Measurements from ENCODE around the gene MBD6.

MBD6 gene

DNA sequence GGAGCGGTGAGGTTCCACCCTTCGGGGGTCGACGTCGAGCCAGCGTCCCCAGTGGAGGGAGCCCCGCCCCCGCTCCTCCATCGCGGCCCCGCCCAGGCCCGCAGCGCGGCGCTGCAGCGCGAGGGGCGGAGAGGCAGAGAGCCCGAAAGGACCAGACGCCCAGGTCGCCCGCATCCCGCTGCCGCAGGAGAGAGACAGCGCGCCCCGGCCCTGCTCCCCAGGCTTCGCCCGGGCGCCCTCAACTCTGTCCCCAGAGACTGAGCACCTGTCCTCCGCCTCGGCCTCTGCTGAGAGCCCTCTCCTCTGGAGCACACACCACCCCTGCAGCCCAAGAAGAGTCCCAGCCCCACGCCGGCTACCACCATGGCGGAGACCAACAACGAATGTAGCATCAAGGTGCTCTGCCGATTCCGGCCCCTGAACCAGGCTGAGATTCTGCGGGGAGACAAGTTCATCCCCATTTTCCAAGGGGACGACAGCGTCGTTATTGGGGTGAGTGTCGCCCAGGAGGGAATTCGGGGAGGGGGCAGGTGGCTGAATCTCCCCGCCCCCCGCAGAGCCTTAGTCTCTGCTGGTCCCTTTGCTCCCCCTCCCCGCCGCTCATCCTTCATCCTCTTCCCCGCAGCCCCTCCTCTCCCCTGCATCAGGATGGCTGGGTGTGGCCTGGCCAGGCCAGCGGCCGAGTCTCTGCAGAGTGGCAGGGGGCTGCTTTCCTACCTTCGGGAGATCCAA is 27.5 kb downstream of the MBD6 start, which contains the start of gene KIF5A:
TSS of gene KIF5A (plus strand) at position 136 of the 732 bp plus-strand sequence. CDS start at position 364, 228 bp downstream.
- TF ChIP-seq, protein P1, sequence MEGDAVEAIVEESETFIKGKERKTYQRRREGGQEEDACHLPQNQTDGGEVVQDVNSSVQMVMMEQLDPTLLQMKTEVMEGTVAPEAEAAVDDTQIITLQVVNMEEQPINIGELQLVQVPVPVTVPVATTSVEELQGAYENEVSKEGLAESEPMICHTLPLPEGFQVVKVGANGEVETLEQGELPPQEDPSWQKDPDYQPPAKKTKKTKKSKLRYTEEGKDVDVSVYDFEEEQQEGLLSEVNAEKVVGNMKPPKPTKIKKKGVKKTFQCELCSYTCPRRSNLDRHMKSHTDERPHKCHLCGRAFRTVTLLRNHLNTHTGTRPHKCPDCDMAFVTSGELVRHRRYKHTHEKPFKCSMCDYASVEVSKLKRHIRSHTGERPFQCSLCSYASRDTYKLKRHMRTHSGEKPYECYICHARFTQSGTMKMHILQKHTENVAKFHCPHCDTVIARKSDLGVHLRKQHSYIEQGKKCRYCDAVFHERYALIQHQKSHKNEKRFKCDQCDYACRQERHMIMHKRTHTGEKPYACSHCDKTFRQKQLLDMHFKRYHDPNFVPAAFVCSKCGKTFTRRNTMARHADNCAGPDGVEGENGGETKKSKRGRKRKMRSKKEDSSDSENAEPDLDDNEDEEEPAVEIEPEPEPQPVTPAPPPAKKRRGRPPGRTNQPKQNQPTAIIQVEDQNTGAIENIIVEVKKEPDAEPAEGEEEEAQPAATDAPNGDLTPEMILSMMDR (IDR thresholded peaks at IDR 0.05; ENCODE audit: low read depth, low read length) = no peak
- H3K4me3 ChIP-seq (ENCODE audit: low read depth, low read length) = peak within 1 kb of the TSS; percentile 50

DNA sequence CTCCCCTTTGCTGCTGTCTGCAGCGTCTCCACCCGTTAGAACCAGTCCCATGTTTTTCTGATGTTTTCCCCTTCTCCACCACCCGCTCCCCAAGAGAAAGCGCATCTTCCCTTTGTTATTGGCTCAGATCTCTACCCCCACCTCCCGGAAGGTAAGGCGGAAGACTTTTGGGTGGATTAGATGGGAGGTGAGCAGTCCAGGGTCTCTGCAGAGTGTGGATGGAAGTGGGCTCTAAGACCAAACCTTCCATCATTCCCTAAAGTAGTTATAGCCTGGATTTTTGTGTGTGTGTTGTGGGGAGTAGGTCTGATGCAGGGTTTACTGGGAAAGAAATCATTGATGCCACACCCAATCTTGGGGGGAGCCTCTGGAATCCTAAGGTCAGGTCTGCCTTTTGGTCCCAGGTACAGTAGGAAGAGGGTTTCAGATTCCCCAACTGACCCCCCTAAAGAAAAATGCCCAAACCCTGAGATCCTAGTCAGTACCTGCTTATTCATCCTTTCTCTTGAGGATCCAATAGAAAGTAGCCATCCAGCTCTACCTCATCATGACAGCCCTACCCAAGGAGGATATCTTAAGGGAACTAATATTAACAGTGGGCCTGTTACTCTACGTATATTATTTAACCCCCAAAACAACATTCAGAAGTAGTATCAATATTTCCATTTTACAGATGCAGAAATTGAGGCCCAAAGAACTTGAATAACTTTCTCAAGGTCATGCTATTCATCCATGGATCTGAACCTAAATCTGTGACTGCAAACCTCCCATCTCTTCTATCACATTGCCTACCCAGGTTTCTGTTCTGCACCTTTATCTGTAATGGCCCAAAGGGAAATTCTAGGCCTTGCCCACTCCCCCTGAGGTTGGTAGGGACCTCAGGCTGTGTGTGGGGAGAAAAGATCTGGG is 28.3 kb downstream of the MBD6 start:
- TF ChIP-seq, protein P1 (IDR thresholded peaks at IDR 0.05; ENCODE audit: low read depth, low read length) = no peak
- H3K4me3 ChIP-seq (ENCODE audit: low read depth, low read length) = peak overlapping the region; percentile 50

GRCh38 chr12:57551637-57552305 is 29.1 kb downstream of the MBD6 start:
- H3K4me3 ChIP-seq (ENCODE audit: low read depth, low read length) = no peak overlapping the region
- TF ChIP-seq, protein P1 (IDR thresholded peaks at IDR 0.05; ENCODE audit: low read depth, low read length) = no peak

GRCh38 chr12:57552306-57552651 is 29.7 kb downstream of the MBD6 start:
- TF ChIP-seq, protein P1 (IDR thresholded peaks at IDR 0.05; ENCODE audit: low read depth, low read length) = no peak
- H3K4me3 ChIP-seq (ENCODE audit: low read depth, low read length) = no peak overlapping the region

- TF ChIP-seq, protein P1 (IDR thresholded peaks at IDR 0.05; ENCODE audit: low read depth, low read length) = no peak
- H3K4me3 ChIP-seq (ENCODE audit: low read depth, low read length) = no peak overlapping the region
These were observed 30.2 kb downstream of the MBD6 start for GRCh38 chr12:57552835-57553313.

- H3K4me3 ChIP-seq (ENCODE audit: low read depth, low read length) = no peak overlapping the region
- TF ChIP-seq, protein P1 (IDR thresholded peaks at IDR 0.05; ENCODE audit: low read depth, low read length) = no peak
These were observed 30.9 kb downstream of the MBD6 start for GRCh38 chr12:57553343-57554202.
